Measurements from ENCODE around the gene PTPN9.
"Not testable (repeated sequence)": the region's sequence is repeated elsewhere in the genome, so short reads cannot be mapped to it uniquely, and the experiment has no call there.

The PTPN9 gene

DNA sequence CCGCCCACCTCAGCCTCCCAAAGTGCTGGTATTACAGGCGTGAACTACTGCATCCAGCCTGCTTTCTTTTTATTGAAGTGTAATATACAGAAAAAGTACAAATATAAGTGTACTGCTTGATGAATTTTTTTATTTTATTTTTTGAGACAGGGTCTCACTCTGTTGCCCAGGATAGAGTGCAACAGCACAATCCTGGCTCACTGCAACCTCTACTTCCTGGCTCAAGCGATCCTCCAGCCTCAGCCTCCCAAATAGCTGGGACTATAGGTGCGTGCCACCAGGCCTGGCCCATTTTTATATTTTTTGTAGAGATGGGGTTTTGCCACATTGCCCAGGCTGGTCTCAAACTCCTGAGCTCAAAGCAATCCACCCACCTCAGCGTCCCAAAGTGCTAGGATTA, 3.8 kb upstream of the PTPN9 start:
- not testable (repeated sequence) for DNase-seq

DNA sequence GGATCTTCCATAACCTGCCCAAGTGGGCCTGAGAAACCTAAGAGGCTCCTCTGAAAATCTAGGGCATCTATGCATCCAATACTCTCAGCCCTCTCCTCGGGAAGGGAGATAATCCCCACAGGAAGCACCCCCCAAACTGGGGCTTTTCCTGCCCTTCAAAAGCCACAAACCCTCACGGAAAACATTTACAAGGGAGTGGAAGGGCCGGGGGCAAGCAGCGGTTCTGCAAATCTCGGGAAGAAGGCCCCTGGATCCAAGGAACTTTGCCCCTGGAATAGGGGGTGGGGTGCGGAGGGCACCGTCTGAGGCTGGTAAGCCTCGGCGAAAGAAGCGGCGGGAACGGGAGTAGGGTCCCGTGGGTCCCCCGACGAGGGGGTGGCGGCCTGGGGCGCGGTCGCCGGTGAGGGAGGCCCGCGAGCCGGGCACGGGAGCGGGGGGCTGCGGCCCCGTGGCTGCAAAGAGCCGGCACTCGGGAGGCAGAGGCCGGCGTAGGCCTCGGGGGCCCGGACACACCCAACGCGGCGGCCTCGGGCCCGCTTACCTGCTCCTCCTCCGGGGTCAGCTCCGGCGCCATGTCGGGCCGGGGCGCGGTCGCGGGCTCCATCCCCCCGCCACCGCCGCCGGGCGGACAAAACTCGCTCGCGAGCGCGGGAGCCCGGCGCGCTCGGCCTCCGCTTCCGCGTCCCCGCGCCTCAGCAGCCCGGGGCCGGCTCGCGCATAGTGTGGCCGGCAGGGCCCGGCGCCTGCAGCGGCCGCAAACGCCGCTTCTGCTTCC, 755 bp downstream of the PTPN9 start:
- peak; percentile 69 for DNase-seq

DNA sequence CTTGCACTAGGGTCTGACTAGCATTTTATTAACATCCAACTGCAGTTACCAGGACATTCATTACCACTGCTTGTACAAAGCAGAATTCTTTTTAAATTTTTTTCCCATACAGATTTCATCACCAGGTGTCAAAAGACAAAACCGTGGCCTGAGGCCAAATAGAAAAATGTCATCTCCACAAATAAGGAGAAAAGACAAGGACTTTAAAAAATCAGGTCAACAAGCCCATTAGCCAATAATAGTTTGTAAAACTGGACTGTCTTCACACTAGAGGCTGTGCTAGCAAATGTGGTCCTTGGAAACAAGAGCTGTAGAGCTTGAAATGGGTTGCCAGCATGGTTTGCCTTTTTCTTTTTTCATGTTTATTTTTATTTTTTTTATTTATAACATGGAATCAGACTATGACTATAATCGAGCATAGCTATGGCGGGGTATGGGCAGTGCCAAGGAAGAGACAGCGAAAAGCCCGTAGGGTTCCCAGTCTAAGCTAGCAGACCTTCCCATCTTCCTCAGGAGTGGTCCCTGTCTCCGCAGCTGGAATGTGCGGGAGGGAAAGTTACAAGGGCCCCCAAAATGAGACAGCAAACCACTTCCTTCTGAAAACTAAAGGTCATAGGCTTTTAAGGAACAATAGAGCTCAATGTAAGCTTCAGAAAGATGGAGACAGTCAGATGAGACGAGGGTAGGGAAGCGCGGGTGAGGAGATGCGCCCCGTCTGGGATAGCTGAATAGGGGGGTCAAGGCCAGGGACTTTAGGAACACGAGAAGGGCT, 1.5 kb downstream of the PTPN9 start:
- no peak for DNase-seq

DNA sequence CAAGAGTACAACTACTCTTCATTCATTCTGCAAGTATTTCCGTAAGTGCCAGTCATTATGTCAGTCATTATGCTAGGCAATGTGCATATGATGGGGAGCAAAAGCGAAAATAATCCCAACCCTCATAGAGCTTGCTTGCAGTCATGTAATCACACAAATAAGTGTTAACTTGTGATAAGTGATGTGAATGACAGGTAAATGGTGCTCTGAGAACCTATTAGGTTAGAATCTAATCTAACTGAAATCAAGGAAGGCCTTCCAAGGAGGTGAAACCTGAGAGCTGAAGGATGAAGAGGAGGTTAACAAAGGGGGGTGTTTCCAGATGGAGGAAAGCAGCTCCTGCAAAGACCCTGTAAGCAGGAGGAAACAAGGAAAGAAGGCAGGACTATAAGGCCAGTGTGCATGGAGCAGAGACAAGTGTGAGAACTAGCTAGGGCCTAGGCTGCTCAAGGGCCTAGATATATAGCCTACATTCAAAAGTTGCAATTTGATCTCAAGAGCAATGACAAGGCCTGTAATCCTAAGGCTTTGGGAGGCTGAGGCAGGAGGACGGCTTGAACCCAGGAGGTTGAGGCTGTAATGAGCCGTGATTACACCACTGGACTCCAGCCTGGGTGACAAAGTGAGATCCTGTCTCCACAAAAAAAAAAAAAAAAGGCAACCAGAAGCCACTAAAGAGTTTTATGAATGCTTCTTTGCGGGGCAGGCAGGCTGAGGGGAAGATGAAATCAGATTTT, 5.3 kb downstream of the PTPN9 start:
- no peak for DNase-seq

GRCh38 chr15:75570126-75570845, 8.8 kb downstream of the PTPN9 start:
- DNase-seq = no peak

GRCh38 chr15:75565062-75565970, 13.8 kb downstream of the PTPN9 start:
- DNase-seq = no peak

DNA sequence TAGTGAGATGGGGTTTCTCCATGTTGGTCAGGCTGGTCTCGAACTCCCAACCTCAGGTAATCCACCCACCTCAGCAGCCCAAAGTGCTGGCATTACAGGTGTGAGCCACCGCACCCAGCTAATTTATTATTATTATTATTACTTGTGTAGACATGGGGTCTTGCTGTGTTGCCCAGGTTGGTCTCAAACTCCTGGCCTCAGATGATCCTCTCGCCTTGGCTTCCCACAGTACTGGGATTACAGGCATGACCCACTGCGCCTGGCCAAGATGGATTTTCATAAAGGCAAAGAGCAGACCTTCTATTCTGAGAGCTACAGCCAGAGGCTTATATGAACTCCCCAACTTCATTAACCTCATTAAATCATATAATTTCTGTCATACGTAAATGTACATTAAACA, 17.2 kb downstream of the PTPN9 start:
- no peak for DNase-seq

- DNase-seq = not testable (repeated sequence)
Measured at GRCh38 chr15:75559360-75559759, 19.8 kb downstream of the PTPN9 start.

DNA sequence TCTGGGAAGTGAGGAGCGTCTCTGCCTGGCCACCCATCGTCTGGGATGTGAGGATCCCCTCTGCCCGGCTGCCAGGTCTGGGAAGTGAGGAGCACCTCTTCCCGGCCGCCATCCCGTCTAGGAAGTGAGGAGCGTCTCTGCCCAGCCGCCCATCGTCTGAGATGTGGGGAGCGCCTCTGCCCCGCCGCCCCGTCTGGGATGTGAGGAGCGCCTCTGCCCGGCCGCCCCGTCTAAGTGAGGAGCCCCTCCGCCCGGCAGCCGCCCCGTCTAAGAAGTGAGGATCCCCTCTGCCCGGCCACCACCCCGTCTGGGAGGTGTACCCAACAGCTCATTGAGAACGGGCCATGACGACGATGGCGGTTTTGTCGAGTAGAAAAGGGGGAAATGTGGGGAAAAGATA, 20.2 kb downstream of the PTPN9 start:
- not testable (repeated sequence) for DNase-seq

DNA sequence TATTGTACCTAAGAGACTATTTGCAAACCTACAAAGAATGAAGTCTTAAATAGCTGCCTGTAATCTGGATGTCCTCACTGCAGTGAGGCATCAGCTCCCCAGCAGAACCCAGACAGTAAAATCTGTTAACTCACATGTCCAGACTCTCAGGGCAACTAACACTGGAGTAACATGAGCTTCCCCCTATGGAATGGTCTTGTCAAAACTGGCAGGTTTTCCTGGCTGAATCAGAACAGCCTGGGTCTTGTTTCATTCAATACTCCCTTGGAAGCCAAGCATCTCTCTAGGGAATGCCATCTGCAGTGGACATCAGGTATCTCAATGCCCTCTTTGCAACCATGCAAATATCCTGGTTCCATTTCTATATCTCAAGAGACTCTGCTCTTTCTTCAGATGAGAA, 24.4 kb downstream of the PTPN9 start:
- DNase-seq = no peak

DNA sequence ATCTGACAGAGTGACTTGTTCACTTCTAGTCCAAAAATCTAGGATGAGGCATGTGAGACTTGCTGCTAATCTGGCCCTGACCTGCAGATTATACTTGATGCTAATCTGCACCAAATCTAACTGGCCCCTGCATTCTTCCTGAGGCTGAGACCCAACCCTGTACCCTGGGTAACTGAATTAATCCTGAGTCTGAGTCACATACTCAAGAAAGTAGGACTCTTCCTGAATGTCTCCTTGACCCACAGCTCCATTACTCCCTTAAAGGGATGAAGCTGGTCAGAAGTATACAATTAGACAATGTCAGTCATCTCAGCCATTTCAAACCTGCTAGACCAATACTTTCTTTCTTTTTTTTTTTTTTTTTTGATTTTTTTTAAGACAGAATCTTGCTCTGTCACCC, 25.5 kb downstream of the PTPN9 start:
- no peak for DNase-seq

DNA sequence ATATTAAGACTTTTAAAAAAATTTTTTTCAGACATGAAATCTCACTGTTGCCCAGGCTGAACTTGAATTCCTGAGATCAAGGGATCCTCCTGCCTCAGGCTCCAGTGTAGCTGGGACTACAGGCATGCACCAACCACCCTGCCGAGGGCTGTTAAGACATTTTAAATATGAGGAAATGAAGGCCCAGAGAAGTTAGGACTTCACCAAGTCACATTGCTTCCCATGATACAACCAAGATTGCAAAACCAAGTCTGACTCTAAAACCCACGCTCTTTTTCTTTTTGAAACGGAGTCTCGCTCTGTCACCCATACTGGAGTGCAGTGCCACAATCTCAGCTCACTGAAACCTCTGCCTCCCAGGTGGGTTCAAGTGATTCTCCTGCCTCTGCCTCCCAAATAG, 28.0 kb downstream of the PTPN9 start:
- no peak for DNase-seq

DNA sequence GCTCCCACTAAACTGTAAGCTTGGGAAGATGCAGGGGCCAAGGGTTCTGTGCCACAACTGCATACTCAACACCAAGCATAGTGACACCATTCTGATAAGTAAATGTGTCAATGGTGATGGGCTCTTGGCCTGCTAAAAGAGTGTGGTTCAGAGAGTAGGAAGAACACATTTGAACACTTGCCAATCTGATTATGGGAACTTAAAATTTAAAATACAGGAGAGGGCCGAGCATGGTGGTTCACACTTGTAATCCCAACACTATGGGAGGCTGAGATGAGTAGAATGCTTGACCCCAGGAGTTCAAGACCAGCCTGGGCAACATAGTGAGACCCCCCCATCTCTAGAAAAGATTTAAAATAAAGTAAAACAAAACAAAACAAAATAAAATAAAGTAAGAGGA, 34.1 kb downstream of the PTPN9 start:
- DNase-seq = no peak

- DNase-seq = no peak
Measured at GRCh38 chr15:75544359-75544758, 34.8 kb downstream of the PTPN9 start.

DNA sequence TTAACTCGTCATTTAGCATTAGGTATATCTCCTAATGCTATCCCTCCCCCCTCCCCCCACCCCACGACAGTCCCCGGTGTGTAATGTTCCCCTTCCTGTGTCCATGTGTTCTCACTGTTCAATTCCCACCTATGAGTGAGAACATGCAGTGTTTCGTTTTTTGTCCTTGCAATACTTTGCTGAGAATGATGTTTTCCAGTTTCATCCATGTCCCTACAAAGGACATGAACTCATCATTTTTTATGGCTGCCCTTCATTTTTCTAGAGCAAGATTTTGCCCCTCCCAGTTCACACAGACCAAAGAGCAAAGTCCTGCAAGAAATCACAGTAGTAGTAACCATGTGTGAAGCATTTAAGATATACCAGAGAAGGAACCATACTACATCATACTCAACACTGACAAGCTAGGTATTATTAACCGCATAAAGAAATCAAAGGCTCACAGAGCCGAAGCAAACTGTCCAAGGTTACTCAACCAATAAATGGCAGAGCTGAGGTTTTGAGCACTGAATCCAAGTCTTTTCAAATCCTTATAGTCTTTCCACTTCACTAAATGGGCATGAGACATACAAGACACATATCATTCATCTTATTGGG, 36.1 kb downstream of the PTPN9 start:
- DNase-seq = not testable (repeated sequence)

- DNase-seq = no peak
Measured at GRCh38 chr15:75542386-75542797, 36.7 kb downstream of the PTPN9 start.

GRCh38 chr15:75538376-75538775, 40.7 kb downstream of the PTPN9 start:
- no peak for DNase-seq

DNA sequence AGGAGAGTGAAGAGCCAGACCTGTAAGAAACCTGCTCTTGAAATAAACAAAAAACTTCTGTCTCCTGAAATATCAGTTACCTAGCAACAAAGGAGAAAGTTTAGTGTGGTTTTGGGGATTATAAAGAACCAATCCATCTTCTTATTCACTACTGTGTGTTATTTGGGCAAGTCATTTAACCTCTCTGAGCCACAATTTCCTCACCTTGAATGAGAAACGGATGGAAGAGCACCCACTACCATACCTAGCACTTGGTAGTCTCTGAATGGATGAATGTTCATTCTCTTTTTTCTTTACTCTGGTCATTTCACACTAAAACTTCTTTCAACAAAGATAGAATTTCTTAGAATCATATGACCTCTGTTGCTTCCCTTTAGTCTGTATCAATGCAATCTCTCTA, 45.2 kb downstream of the PTPN9 start:
- DNase-seq = no peak

GRCh38 chr15:75532413-75533250, 46.5 kb downstream of the PTPN9 start:
- no peak for DNase-seq

DNA sequence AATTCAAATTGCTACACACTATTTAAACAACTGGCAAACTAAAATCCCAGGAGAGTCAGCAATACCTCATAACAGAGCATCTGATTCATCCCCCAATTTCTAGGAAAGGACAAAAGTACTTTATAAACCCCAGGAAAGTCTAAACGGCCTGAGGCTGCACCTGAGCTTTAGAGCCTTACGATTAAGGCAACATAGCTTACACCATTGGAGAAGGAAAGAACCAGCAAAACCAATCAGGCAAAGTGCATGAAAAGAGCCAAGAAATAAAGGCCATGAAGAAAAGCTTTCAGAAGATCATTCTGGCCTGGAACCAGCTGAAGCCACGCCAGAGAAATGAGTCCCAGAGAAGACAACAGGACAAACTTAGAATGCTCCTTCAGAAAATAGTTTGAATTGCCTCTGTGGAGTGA, 48.1 kb downstream of the PTPN9 start:
- no peak for DNase-seq

- DNase-seq = no peak
Measured at GRCh38 chr15:75530169-75530568, 48.9 kb downstream of the PTPN9 start.

All from activated CD8-positive, alpha-beta memory T cell treated with anti-CD3 and anti-CD28 coated beads for 24 hours (primary cell).